ENCODE results near the gene CASP14. TPM values are rescaled to one million over a fixed set of nuclear protein-coding genes. Genes with fewer than 3 reads are reported as not detected.
"Not testable (repeated sequence)": the region's sequence is repeated elsewhere in the genome, so short reads cannot be mapped to it uniquely, and the experiment has no call there.

Gene CASP14
- total RNA-seq, result not detected
- not detected for polyA plus RNA-seq

GRCh38 chr19:15048885-15049541, at the start of gene CASP14:
Gene CASP14, plus strand, starts transcription at chr19:15049480. Its CDS starts 2,772 bp downstream, at chr19:15052252.
- DNase-seq (ENCODE audit: extremely low spot score), result no peak
- Histone ChIP-seq H3K36me3 (ENCODE audit: insufficient read depth) (no peaks in the 10 kb centered on the region), H3K4me3 (ENCODE audit: low read depth, low read length) (no peak within 1 kb of the TSS), H3K27ac (ENCODE audit: low read depth) (no peak within 1 kb of the TSS), H3K4me1 (ENCODE audit: insufficient read depth) (no peaks in the 10 kb centered on the region)
- 90% methylated on average over 11 of the region's 11 CpGs for WGBS

- H3K4me3 ChIP-seq (ENCODE audit: low read depth, low read length), result no peak overlapping the region
- no peak overlapping the region for H3K27ac ChIP-seq (ENCODE audit: low read depth)
- no peak for DNase-seq (ENCODE audit: extremely low spot score)
- no peaks in the 10 kb centered on the region for H3K36me3 ChIP-seq (ENCODE audit: insufficient read depth)
- H3K4me1 ChIP-seq (ENCODE audit: insufficient read depth), result no peaks in the 10 kb centered on the region
Measured at GRCh38 chr19:15008308-15008707, 41.0 kb upstream of the CASP14 start.

GRCh38 chr19:15010501-15011300, 38.6 kb upstream of the CASP14 start:
- no peak overlapping the region for H3K27ac ChIP-seq (ENCODE audit: low read depth)
- no peaks in the 10 kb centered on the region for H3K4me1 ChIP-seq (ENCODE audit: insufficient read depth)
- 2% methylated on average over 73 of the region's 73 CpGs for whole genome bisulfite sequencing
- H3K4me3 ChIP-seq (ENCODE audit: low read depth, low read length), result no peak overlapping the region
- DNase-seq (ENCODE audit: extremely low spot score), result no peak
- no peaks in the 10 kb centered on the region for H3K36me3 ChIP-seq (ENCODE audit: insufficient read depth)

GRCh38 chr19:15014579-15014978, 34.7 kb upstream of the CASP14 start:
- no peak for DNase-seq (ENCODE audit: extremely low spot score)
- H3K36me3 ChIP-seq (ENCODE audit: insufficient read depth), result no peaks in the 10 kb centered on the region
- WGBS, result 12% methylated on average over 11 of the region's 11 CpGs
- H3K27ac ChIP-seq (ENCODE audit: low read depth), result no peak overlapping the region
- H3K4me1 ChIP-seq (ENCODE audit: insufficient read depth), result no peaks in the 10 kb centered on the region
- no peak overlapping the region for H3K4me3 ChIP-seq (ENCODE audit: low read depth, low read length)

GRCh38 chr19:15015946-15016542, 33.2 kb upstream of the CASP14 start:
- Histone ChIP-seq H3K27ac (ENCODE audit: low read depth) (no peak overlapping the region), H3K36me3 (ENCODE audit: insufficient read depth) (no peaks in the 10 kb centered on the region), H3K4me3 (ENCODE audit: low read depth, low read length) (no peak overlapping the region), H3K4me1 (ENCODE audit: insufficient read depth) (no peaks in the 10 kb centered on the region)
- 35% methylated on average over 18 of the region's 18 CpGs for WGBS
- no peak for DNase-seq (ENCODE audit: extremely low spot score)

GRCh38 chr19:15018836-15019235, 30.4 kb upstream of the CASP14 start:
- not testable (repeated sequence) for H3K4me3 ChIP-seq (ENCODE audit: low read depth, low read length); H3K36me3 ChIP-seq (ENCODE audit: insufficient read depth); DNase-seq (ENCODE audit: extremely low spot score); H3K27ac ChIP-seq (ENCODE audit: low read depth); H3K4me1 ChIP-seq (ENCODE audit: insufficient read depth)
- WGBS, result 51% methylated on average over 3 of the region's 3 CpGs

GRCh38 chr19:15021286-15022007, 27.8 kb upstream of the CASP14 start:
- H3K27ac ChIP-seq (ENCODE audit: low read depth), result no peak overlapping the region
- H3K36me3 ChIP-seq (ENCODE audit: insufficient read depth), result no peaks in the 10 kb centered on the region
- no peak overlapping the region for H3K4me3 ChIP-seq (ENCODE audit: low read depth, low read length)
- no peak for DNase-seq (ENCODE audit: extremely low spot score)
- no peaks in the 10 kb centered on the region for H3K4me1 ChIP-seq (ENCODE audit: insufficient read depth)
- 82% methylated on average over 45 of the region's 45 CpGs for WGBS

GRCh38 chr19:15022752-15023151, 26.5 kb upstream of the CASP14 start:
- Histone ChIP-seq H3K4me3 (ENCODE audit: low read depth, low read length) (no peak overlapping the region), H3K4me1 (ENCODE audit: insufficient read depth) (no peaks in the 10 kb centered on the region), H3K27ac (ENCODE audit: low read depth) (no peak overlapping the region), H3K36me3 (ENCODE audit: insufficient read depth) (no peaks in the 10 kb centered on the region)
- no peak for DNase-seq (ENCODE audit: extremely low spot score)
- 19% methylated on average over 31 of the region's 31 CpGs for WGBS

GRCh38 chr19:15025217-15025616, 24.1 kb upstream of the CASP14 start:
- H3K36me3 ChIP-seq (ENCODE audit: insufficient read depth), result no peaks in the 10 kb centered on the region
- 36% methylated on average over 2 of the region's 2 CpGs for WGBS
- H3K4me1 ChIP-seq (ENCODE audit: insufficient read depth), result no peaks in the 10 kb centered on the region
- no peak overlapping the region for H3K27ac ChIP-seq (ENCODE audit: low read depth)
- H3K4me3 ChIP-seq (ENCODE audit: low read depth, low read length), result no peak overlapping the region
- no peak for DNase-seq (ENCODE audit: extremely low spot score)

GRCh38 chr19:15028490-15028889, 20.8 kb upstream of the CASP14 start:
- WGBS, result 70% methylated on average over 5 of the region's 5 CpGs
- Histone ChIP-seq H3K4me1 (ENCODE audit: insufficient read depth) (no peaks in the 10 kb centered on the region), H3K4me3 (ENCODE audit: low read depth, low read length) (no peak overlapping the region), H3K36me3 (ENCODE audit: insufficient read depth) (no peaks in the 10 kb centered on the region), H3K27ac (ENCODE audit: low read depth) (no peak overlapping the region)
- no peak for DNase-seq (ENCODE audit: extremely low spot score)

GRCh38 chr19:15031675-15032074, 17.6 kb upstream of the CASP14 start:
- Histone ChIP-seq H3K4me1 (ENCODE audit: insufficient read depth) (no peaks in the 10 kb centered on the region), H3K4me3 (ENCODE audit: low read depth, low read length) (no peak overlapping the region), H3K36me3 (ENCODE audit: insufficient read depth) (no peaks in the 10 kb centered on the region), H3K27ac (ENCODE audit: low read depth) (no peak overlapping the region)
- no peak for DNase-seq (ENCODE audit: extremely low spot score)
- 67% methylated on average over 1 of the region's 1 CpG for WGBS

- H3K4me3 ChIP-seq (ENCODE audit: low read depth, low read length), result no peak overlapping the region
- 45% methylated on average over 1 of the region's 1 CpG for WGBS
- DNase-seq (ENCODE audit: extremely low spot score), result no peak
- no peaks in the 10 kb centered on the region for H3K36me3 ChIP-seq (ENCODE audit: insufficient read depth)
- no peak overlapping the region for H3K27ac ChIP-seq (ENCODE audit: low read depth)
- H3K4me1 ChIP-seq (ENCODE audit: insufficient read depth), result no peaks in the 10 kb centered on the region
Measured at GRCh38 chr19:15035795-15036311, 13.4 kb upstream of the CASP14 start.

GRCh38 chr19:15037586-15037985, 11.7 kb upstream of the CASP14 start:
- H3K4me1 ChIP-seq (ENCODE audit: insufficient read depth), result no peaks in the 10 kb centered on the region
- no peaks in the 10 kb centered on the region for H3K36me3 ChIP-seq (ENCODE audit: insufficient read depth)
- 42% methylated on average over 4 of the region's 4 CpGs for WGBS
- no peak overlapping the region for H3K4me3 ChIP-seq (ENCODE audit: low read depth, low read length)
- no peak overlapping the region for H3K27ac ChIP-seq (ENCODE audit: low read depth)
- no peak for DNase-seq (ENCODE audit: extremely low spot score)

All from urinary bladder (tissue), 4 donors.